Spleen (tissue), 7 donors: Measurements from ENCODE around the gene RNF11.

ENCODE experiments used
- CTCF ChIP-seq, 11 experiments: fragments of 200-600 bp in 7 of 11; fragments of 450-650 bp in 4 of 11; sonication (generic) in 4 of 11; IDR thresholded peaks in 8 of 11; conservative IDR thresholded peaks in 3 of 11; 1 replicate in 7 of 11; 2 replicates in 4 of 11; pipeline versions ENCODE4 v1.4.0 to v1.8.0; 2016 to 2021; ENCODE audit warnings: antibody characterized with exemption in 11 of 11, inconsistent platforms in 4 of 11, mild to moderate bottlenecking in 1 of 11
- POLR2A ChIP-seq, 3 donors: fragments of 450-650 bp; IDR thresholded peaks; one replicate each; pipeline ENCODE4 v1.5.1; 2017; ENCODE audit warnings: antibody characterized with exemption in 3 of 3, mild to moderate bottlenecking in 1 of 3
- POLR2AphosphoS5 ChIP-seq, 3 donors: sonication (generic); formaldehyde crosslinking; IDR thresholded peaks; one replicate each; pipeline ENCODE4 v1.5.1; 2017; ENCODE audit warnings: antibody characterized with exemption in 3 of 3
- donor health status: DM: no; HTN: no; CAD: no; lungs with moderate emphysema.
- donor health status: DM: no; HTN: no; CAD: no.
- donor health status: DM: no; HTN: no; CAD: no.

GRCh38 chr1:51241119-51241518 is 5.0 kb downstream of the RNF11 start:
- TF ChIP-seq POLR2A (IDR thresholded peaks at IDR 0.05) (no peak), CTCF (IDR thresholded peaks at IDR 0.05 in 8 of 11, conservative IDR thresholded peaks at IDR 0.05 in 3 of 11) (no peak), POLR2AphosphoS5 (IDR thresholded peaks at IDR 0.05) (no peak)
